HUES64 (cell line): ENCODE data around the gene CLDN2.

ENCODE experiments used
- H3K27ac ChIP-seq: 2 replicates; pipeline ENCODE4 v1.7.0; 2013; ENCODE audit warnings: low read depth, low read length, inconsistent platforms
- H3K27me3 ChIP-seq: 2 replicates; pipeline ENCODE4 v1.6.1; 2013; ENCODE audit warnings: mild to moderate bottlenecking, low read length; ENCODE audit not compliant: insufficient read depth
- H3K36me3 ChIP-seq: 2 replicates; pipeline ENCODE4 v1.6.1; 2013; ENCODE audit warnings: mild to moderate bottlenecking, low read length; ENCODE audit not compliant: insufficient read depth
- H3K4me1 ChIP-seq: 2 replicates; pipeline ENCODE4 v1.6.1; 2013; ENCODE audit warnings: mild to moderate bottlenecking, low read length, moderate library complexity; ENCODE audit not compliant: insufficient read depth
- H3K4me3 ChIP-seq: 2 replicates; pipeline ENCODE4 v1.5.1; 2013; ENCODE audit warnings: mild to moderate bottlenecking, low read length, moderate library complexity
- H3K9ac ChIP-seq: 2 replicates; pipeline ENCODE4 v1.6.1; 2013; ENCODE audit warnings: mild to moderate bottlenecking, low read depth, low read length
- H3K9me3 ChIP-seq: 2 replicates; pipeline ENCODE4 v1.6.1; 2013; ENCODE audit warnings: low read depth, low read length; ENCODE audit not compliant: insufficient read depth
- WGBS: fragments of 150-250, 120-280 bp; methylation state at CpG from one replicate; pipeline ENCODE4 v1.1.7; 2013; ENCODE audit warnings: missing lambda C conversion rate; 5-methylcytosine and 5-hydroxymethylcytosine counted together

CLDN2 gene

DNA sequence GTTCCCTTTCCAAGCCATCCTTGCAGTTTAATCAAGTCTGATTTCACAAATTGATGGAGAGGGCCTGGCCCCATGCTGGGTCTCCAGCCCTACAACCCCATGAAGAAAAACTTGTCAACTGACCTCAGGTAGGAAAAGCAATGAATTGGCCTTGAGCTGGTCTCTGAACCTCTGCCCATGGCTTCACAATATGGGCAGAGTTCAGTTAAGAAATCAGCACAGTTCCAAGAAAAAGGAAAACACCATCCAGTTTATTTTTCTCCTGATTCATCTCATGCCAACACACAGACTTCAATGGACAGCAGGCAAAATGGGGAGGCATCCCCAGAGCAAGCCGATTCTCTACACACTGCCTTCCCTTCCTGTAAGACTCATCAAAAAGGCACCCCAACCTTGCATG, 20.4 kb upstream of the CLDN2 start:
- H3K36me3 ChIP-seq, result no peaks in the 10 kb centered on the region
- no peaks in the 10 kb centered on the region for H3K9me3 ChIP-seq
- H3K9ac ChIP-seq, result no peak overlapping the region
- H3K27me3 ChIP-seq, result no peaks in the 10 kb centered on the region
- H3K4me3 ChIP-seq, result no peak overlapping the region
- H3K4me1 ChIP-seq, result no peaks in the 10 kb centered on the region
- no peak overlapping the region for H3K27ac ChIP-seq
- 100% methylated on average over 1 of the region's 1 CpG for WGBS

DNA sequence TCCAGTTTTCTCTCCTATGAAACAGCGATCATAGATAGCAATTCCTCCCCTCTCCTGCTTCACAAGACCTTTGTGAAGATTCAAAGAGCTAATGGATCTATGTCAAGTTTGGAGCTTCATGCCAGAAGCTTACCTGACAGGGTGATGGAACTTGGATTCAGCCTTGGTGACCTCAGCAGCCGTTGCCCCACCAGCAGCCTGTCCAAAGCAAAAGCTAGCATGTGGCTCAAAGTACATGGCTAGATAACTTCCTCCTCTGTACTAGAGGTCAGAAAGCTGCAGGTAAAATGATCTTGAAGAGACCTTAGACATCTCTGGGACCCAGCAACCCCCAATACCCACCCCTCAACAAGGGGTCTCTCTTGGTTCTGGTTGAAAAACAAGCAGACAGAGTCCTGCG, 18.9 kb upstream of the CLDN2 start:
- Histone ChIP-seq H3K4me1 (no peaks in the 10 kb centered on the region), H3K9ac (no peak overlapping the region), H3K4me3 (no peak overlapping the region), H3K27ac (no peak overlapping the region), H3K36me3 (no peaks in the 10 kb centered on the region), H3K9me3 (no peaks in the 10 kb centered on the region), H3K27me3 (no peaks in the 10 kb centered on the region)
- 94% methylated on average over 3 of the region's 3 CpGs for WGBS

DNA sequence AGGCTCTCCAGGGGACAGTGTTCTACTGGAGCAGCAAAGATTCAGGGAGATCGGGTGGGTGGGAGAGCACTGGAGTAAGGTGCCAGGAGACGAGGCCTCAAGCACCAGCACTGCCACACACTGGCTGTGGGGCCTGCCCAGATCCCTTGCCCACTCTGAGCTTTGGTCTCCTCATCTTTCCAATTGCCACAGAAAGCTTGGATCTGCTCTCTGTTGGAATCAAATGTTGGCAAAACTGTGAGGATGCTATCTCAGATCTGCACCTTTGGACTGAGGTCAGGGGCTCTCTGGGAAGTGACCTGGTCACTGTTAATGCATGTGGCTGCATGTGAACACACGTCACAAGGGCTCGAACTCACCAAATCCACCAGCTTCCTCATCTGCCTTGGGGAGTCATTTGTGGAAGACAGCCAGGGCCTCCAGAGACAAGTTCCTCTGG, 18.4 kb upstream of the CLDN2 start:
- H3K27ac ChIP-seq, result no peak overlapping the region
- no peak overlapping the region for H3K4me3 ChIP-seq
- no peaks in the 10 kb centered on the region for H3K4me1 ChIP-seq
- H3K9me3 ChIP-seq, result no peaks in the 10 kb centered on the region
- H3K36me3 ChIP-seq, result no peaks in the 10 kb centered on the region
- H3K27me3 ChIP-seq, result no peaks in the 10 kb centered on the region
- 93% methylated on average over 4 of the region's 4 CpGs for WGBS
- no peak overlapping the region for H3K9ac ChIP-seq

DNA sequence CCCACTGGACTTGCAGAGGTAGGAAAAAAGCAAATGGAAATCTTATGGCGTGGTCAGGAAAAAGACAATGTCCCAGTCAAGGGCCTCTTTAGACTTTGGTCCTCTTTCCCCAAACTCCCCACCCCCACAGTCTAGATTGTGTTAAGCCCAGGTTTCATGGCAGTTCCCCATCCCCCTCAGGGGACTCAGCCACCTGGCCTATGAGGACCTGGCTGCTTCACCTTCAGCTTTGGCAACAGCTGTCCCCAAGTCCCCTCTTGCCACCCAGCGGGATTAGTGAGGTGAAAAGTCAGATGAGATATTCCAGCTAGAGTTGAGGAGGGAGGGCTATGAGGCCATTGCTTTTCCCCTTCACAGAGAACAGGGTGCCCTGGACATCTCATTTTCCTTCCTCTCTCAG, 17.5 kb upstream of the CLDN2 start:
- Histone ChIP-seq H3K27me3 (no peaks in the 10 kb centered on the region), H3K4me1 (no peaks in the 10 kb centered on the region), H3K9ac (no peak overlapping the region), H3K36me3 (no peaks in the 10 kb centered on the region), H3K27ac (no peak overlapping the region), H3K9me3 (no peaks in the 10 kb centered on the region), H3K4me3 (no peak overlapping the region)
- 90% methylated on average over 2 of the region's 2 CpGs for WGBS

DNA sequence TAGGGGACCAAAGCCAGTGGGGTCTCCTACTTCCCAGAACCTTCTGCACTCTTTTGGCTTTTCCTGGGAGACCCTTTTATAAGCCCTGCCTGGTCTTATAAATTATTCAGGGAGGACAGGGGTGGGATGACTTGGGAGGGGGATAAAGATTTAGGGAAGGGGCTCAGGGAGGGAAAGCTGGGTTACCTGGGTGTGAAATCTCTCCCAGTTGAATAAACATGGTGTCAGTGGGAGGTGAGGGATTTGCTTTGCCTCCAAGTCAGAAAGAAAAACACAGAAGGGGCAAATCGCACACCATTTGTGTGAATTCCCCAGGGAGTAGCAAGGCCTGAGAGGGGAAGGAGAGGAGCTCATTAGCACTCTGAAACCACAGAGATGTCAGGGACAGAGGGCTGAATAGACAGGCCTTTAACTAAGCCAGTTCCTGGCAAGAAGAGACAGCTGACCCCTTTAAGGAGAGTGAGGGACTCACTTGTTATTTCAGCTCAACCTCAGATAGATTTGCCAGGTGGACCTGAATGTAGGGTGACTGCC, 16.8 kb upstream of the CLDN2 start, which contains the start of gene RIPPLY1:
TSS of gene RIPPLY1 (minus strand) at position 51 of the 534 bp plus-strand sequence. CDS start 54 bp downstream, outside the sequence.
- no peaks in the 10 kb centered on the region for H3K9me3 ChIP-seq
- no peaks in the 10 kb centered on the region for H3K36me3 ChIP-seq
- H3K27ac ChIP-seq, result no peak within 1 kb of the TSS
- H3K4me1 ChIP-seq, result no peaks in the 10 kb centered on the region
- 29% methylated on average over 1 of the region's 1 CpG for WGBS
- H3K4me3 ChIP-seq, result no peak within 1 kb of the TSS
- H3K27me3 ChIP-seq, result no peaks in the 10 kb centered on the region
- no peak within 1 kb of the TSS for H3K9ac ChIP-seq

DNA sequence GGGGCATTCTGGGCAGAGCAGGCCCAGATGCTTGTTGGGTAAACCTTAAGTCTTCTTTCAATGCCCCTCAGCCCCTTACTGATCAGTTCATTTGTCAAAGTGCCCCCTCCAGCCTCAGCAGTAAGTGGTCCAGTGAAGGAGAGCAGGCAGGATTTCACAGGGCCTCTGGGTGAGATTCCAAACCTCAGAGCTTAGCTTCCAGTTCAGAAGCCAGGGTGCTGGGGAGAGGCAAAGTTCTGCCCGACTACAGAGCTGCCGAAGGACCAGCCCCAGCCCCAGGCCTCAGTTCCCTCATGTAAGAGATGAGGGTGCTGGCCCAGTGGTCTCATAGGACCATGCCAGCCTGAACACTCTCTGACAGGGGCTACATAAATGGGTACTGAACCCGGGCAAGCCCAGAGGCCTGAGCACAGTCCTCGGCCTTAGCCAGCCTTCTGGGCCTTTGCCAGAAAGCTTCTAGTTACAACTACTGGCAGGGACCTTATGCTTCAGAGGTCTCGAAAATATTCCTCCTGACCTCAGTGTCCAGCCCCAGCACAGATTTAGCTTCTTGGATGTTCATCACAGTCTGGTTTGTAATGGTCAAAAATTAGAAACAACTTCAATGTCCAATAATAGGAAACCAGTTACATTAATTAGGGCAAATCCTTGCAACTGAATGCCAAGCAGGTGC, 16.2 kb upstream of the CLDN2 start:
- Histone ChIP-seq H3K27ac (no peak overlapping the region), H3K9me3 (no peaks in the 10 kb centered on the region), H3K27me3 (no peaks in the 10 kb centered on the region), H3K4me3 (no peak overlapping the region), H3K9ac (no peak overlapping the region), H3K4me1 (no peaks in the 10 kb centered on the region), H3K36me3 (no peaks in the 10 kb centered on the region)
- 90% methylated on average over 5 of the region's 5 CpGs for WGBS

DNA sequence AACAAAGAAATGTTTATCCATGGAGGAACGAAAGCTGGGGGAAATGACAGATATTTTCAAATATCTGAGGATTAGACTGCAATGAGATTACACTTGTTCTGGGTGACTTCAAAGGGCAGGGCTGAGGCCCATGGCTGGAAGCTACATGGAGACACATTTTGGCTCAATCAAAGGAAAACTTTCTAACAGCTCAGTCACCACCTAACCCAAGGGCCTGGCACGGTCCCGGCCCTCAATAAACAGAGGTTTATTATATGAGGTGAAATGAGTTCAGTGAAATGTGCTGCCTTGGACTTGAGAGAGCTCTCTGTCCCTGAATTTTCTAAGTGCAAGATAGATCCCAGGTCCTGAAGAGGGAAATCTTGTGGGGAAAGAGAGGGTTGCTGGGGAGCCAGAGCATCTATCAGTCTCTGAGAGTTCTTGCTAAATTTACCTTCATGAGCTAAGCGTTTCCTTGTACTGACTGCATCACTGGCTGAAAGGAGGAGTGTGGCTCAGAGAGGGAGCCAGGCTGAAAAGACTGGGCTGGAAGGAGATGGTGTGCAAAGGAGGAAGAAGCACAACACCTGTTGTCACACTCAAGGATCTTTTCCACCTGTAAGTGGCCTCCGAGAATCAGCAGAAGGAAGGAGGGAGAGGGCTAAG, 15.0 kb upstream of the CLDN2 start:
- no peaks in the 10 kb centered on the region for H3K9me3 ChIP-seq
- H3K4me3 ChIP-seq, result no peak overlapping the region
- H3K4me1 ChIP-seq, result no peaks in the 10 kb centered on the region
- no peak overlapping the region for H3K9ac ChIP-seq
- WGBS, result 87% methylated on average over 4 of the region's 5 CpGs
- H3K36me3 ChIP-seq, result no peaks in the 10 kb centered on the region
- no peaks in the 10 kb centered on the region for H3K27me3 ChIP-seq
- H3K27ac ChIP-seq, result no peak overlapping the region

DNA sequence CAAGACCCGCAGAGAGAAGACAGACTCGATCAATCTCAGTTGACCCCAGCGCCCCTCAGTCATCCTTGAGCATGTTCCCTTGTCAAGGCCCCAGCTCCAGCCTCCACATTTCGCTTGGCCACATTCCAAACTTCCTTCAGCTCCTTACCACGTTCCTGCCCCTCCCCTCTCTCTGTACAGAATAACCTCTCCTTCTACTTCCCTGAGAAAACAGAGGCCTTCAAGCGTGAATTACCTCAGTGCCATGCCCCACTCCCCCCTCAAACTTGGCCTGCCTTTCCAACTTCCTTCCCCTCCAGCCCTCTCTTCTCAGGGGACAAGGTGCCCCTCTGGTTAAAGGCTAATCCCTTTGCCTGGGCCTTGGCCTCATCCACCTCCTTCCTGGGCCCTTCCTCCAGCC, 13.8 kb upstream of the CLDN2 start:
- no peaks in the 10 kb centered on the region for H3K36me3 ChIP-seq
- no peaks in the 10 kb centered on the region for H3K4me1 ChIP-seq
- H3K27me3 ChIP-seq, result no peaks in the 10 kb centered on the region
- H3K9me3 ChIP-seq, result no peaks in the 10 kb centered on the region
- H3K27ac ChIP-seq, result no peak overlapping the region
- WGBS, result 85% methylated on average over 6 of the region's 6 CpGs
- H3K4me3 ChIP-seq, result no peak overlapping the region
- H3K9ac ChIP-seq, result no peak overlapping the region

DNA sequence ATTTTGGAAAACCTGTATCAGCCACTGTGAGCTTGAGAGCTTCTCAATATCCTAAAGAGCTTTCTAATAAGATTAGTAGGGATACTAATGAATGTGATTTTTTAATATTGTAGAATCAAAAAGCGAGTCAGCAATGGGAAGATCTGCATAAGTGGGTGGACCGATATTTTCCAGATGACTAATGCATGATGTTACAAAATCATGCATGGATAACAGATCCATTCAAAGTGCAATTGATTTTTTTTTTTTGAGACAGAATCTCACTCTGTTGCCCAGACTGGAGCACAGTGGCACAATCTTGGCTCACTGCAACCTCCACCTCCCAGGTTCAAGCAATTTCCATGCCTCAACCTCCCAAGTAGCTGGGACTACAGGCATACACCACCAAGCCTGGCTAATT, 7.3 kb upstream of the CLDN2 start:
- no peaks in the 10 kb centered on the region for H3K9me3 ChIP-seq
- 94% methylated on average over 2 of the region's 2 CpGs for WGBS
- no peak overlapping the region for H3K9ac ChIP-seq
- no peaks in the 10 kb centered on the region for H3K27me3 ChIP-seq
- H3K36me3 ChIP-seq, result no peaks in the 10 kb centered on the region
- H3K27ac ChIP-seq, result no peak overlapping the region
- no peak overlapping the region for H3K4me3 ChIP-seq
- no peaks in the 10 kb centered on the region for H3K4me1 ChIP-seq

DNA sequence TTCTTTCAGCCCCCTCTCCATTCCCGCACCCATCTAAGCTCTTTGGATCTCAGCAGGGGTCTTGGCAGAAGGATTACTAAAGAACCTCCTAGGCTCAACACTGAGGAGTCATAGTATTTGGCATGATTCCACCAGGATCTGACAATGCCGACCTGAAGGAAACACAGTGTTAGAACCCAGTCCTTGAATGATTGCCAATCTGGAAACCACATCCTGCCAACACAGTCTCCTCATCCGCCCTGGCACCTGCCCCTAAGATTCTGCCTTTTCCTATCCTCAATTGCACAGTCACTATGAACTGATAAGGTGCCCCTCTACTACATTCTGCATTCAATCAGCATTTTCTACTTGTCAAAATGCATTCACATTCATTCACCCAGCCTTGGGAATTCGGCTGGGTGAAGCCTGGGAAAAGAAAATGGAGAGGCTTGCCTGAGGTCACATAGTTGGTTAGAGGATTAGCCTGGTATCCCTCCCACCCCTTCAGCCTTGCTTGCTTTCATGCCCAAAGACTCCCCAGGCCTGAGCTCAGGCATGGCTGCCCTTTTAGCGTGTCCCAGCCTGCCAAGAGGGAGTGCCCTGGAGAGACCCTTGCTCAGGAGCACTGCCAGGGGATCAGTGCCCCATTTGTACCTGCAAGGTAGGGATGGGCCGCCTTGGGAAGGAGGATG, 2.2 kb upstream of the CLDN2 start:
- Histone ChIP-seq H3K36me3 (no peaks in the 10 kb centered on the region), H3K4me1 (peaks cover 10% of the 10 kb centered on the region; the same call in 1 of the 2 replicates), H3K4me3 (no peak overlapping the region), H3K27me3 (no peaks in the 10 kb centered on the region), H3K9me3 (no peaks in the 10 kb centered on the region), H3K27ac (no peak overlapping the region), H3K9ac (no peak overlapping the region)
- WGBS, result 79% methylated on average over 5 of the region's 6 CpGs

DNA sequence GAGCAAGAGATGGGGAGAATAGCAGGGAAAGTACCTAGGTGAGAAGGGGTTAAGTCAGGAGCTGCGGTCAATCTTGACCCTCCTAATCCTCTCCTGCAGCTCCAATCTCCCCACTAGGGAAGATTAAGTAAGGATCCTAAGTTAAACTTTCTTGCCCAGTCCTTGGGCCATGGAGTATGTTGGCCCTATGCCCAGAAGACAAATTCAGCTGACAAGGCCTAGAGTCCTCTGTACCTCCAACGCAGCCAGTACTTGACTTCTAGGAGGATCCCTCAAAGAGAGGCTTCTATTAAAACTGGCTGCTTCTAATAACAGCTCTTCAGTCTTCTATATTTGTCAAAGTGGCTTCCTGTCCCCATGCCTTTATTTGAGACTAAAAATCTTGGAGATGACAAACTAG, 1.4 kb downstream of the CLDN2 start:
- WGBS, result 88% methylated on average over 1 of the region's 2 CpGs
- no peaks in the 10 kb centered on the region for H3K9me3 ChIP-seq
- H3K4me1 ChIP-seq, result peaks cover 10% of the 10 kb centered on the region; the same call in 1 of the 2 replicates
- H3K27ac ChIP-seq, result no peak overlapping the region
- no peak overlapping the region for H3K4me3 ChIP-seq
- H3K27me3 ChIP-seq, result no peaks in the 10 kb centered on the region
- no peaks in the 10 kb centered on the region for H3K36me3 ChIP-seq
- H3K9ac ChIP-seq, result no peak overlapping the region
